ENCODE data around the gene ORC4. TPM values are rescaled to one million over a fixed set of nuclear protein-coding genes. Genes with fewer than 3 reads are reported as not detected.

Gene ORC4
- total and polyA plus RNA-seq, 2 of the 8 experiments (the other 6 are each of a cell fraction or from before 2014, with no cell fraction given): 22.7 to 63.7 TPM

- Histone ChIP-seq H3K4me2 (ENCODE audit: insufficient read depth in 1 of 2, low read depth in 2 of 2, low read length in 2 of 2) (no peak overlapping the region), H3K9ac (replicated peaks in 1 of 4; ENCODE audit: extremely low read depth in 1 of 4, low read depth in 3 of 4, low read length in 3 of 4) (no peak overlapping the region), H2AK5ac (ENCODE audit: low read depth, low read length) (no peak overlapping the region; the same call in 1 of the 2 replicates), H2BK15ac (ENCODE audit: low read length) (no peak overlapping the region), H3K27me3 (replicated peaks in 1 of 4; ENCODE audit: control insufficient read depth in 3 of 4, extremely low read depth in 1 of 4, insufficient read depth in 3 of 4, low read length in 3 of 4) (no peaks in the 10 kb centered on the region), H2BK5ac (ENCODE audit: low read depth, low read length) (no peak overlapping the region), H3K79me1 (ENCODE audit: low read depth, low read length) (no peaks in the 10 kb centered on the region), H4K8ac (ENCODE audit: extremely low read depth, insufficient read depth, low read length) (no peak overlapping the region), H3K4me3 (ENCODE audit: extremely low read depth in 1 of 4, insufficient read depth in 2 of 4, low read depth in 3 of 4, low read length in 4 of 4) (no peak overlapping the region), H3K79me2 (ENCODE audit: control insufficient read depth in 1 of 2, insufficient read depth in 2 of 2, low read length in 2 of 2) (peaks cover 0 to 74% of the 10 kb centered on the region in 2 experiments; a peak in 3 of 4 replicates), H3K9me3 (ENCODE audit: insufficient read depth in 2 of 2, low read depth in 1 of 2, low read length in 1 of 2) (no peaks in the 10 kb centered on the region), H2BK12ac (ENCODE audit: low read depth, low read length) (no peak overlapping the region), H3K56ac (replicated peaks; ENCODE audit: insufficient read length, low read depth, low read length) (no peak overlapping the region), H2BK120ac (replicated peaks; ENCODE audit: low read depth, low read length) (no peak overlapping the region), H3K23me2 (ENCODE audit: low read depth, low read length) (no peaks in the 10 kb centered on the region), H3K4ac (replicated peaks; ENCODE audit: insufficient read length, low read depth, low read length) (no peak overlapping the region), H3K4me1 (replicated peaks in 1 of 4; ENCODE audit: control insufficient read depth in 3 of 4, insufficient read depth in 4 of 4, low read length in 3 of 4) (no peaks in the 10 kb centered on the region; a peak in 1 of 7 replicates), H3K14ac (ENCODE audit: insufficient read length) (no peak overlapping the region), H3K27ac (ENCODE audit: low read depth, low read length) (no peak overlapping the region), H2AFZ (ENCODE audit: low read length) (no peak overlapping the region), H3K36me3 (ENCODE audit: control insufficient read depth in 2 of 4, insufficient read depth in 4 of 4, low read length in 3 of 4) (peaks cover 0 to 4% (median 0%) of the 10 kb centered on the region in 4 experiments; a peak in 1 of 8 replicates), H3K18ac (ENCODE audit: extremely low read depth, low read length) (no peak overlapping the region), H4K5ac (ENCODE audit: insufficient read length, low read depth, low read length) (no peak overlapping the region), H2BK20ac (ENCODE audit: low read length) (no peak overlapping the region), H4K91ac (replicated peaks; ENCODE audit: insufficient read length, low read length) (no peak overlapping the region), H3K23ac (ENCODE audit: insufficient read length) (no peak overlapping the region), H4K20me1 (replicated peaks in 1 of 2; ENCODE audit: control insufficient read depth in 1 of 2, insufficient read depth in 2 of 2, low read length in 2 of 2) (no peaks in the 10 kb centered on the region)
- POLR2A ChIA-PET (ENCODE audit: partially characterized antibody): no interaction called here
- FAIRE-seq (no peak), DNase-seq (ENCODE audit: low read depth in 1 of 2, low spot score in 2 of 2) (no peak)
- CTCF ChIA-PET (ENCODE audit: partially characterized antibody): interaction anchor here (0.5 to 1.5 kb wide), 3 partner anchors 16 to 169 kb away, joined by 3 read pairs; no protein-coding TSS in a partner anchor
- WGBS, 2 experiments (ENCODE audit: extremely low coverage in 1 of 2, insufficient coverage in 1 of 2, insufficient read length in 1 of 2, insufficient replicate concordance in 2 of 2, low coverage in 1 of 2, low lambda C conversion rate in 2 of 2, missing lambda C conversion rate in 1 of 2): 100% methylated on average over 2 of the region's 2 CpGs; no CpG with 5 or more reads in 1 of the 2 experiments
- TF ChIP-seq BCL11A (IDR thresholded peaks at IDR 0.05; ENCODE audit: low read depth in 2 of 2, low read length in 2 of 2) (no peak), POU5F1 (IDR thresholded peaks at IDR 0.05; ENCODE audit: low read depth, low read length) (no peak)
Observed at GRCh38 chr2:148026573-148026972, 6.0 kb upstream of the ORC4 start.

Measured in H1 (cell line).